ENCODE results near the gene DIAPH2.

The DIAPH2 gene

GRCh38 chrX:97482666-97483300, 798.1 kb downstream of the DIAPH2 start:
- no peak for DNase-seq (ENCODE audit: low spot score)

- DNase-seq (ENCODE audit: low spot score): no peak
These were observed 806.0 kb downstream of the DIAPH2 start for GRCh38 chrX:97490656-97491055.

- DNase-seq (ENCODE audit: low spot score): no peak
These were observed 810.2 kb downstream of the DIAPH2 start for GRCh38 chrX:97494756-97495372.

- no peak for DNase-seq (ENCODE audit: low spot score)
These were observed 813.5 kb downstream of the DIAPH2 start for GRCh38 chrX:97498093-97498492.

GRCh38 chrX:97504431-97504830, 819.8 kb downstream of the DIAPH2 start:
- no peak for DNase-seq (ENCODE audit: low spot score)

GRCh38 chrX:97517763-97518162, 833.1 kb downstream of the DIAPH2 start:
- DNase-seq (ENCODE audit: low spot score): no peak

- no peak for DNase-seq (ENCODE audit: low spot score)
These were observed 837.7 kb downstream of the DIAPH2 start for GRCh38 chrX:97522307-97522706.

GRCh38 chrX:97524340-97524739, 839.7 kb downstream of the DIAPH2 start:
- no peak for DNase-seq (ENCODE audit: low spot score)

GRCh38 chrX:97524997-97525396, 840.4 kb downstream of the DIAPH2 start:
- DNase-seq (ENCODE audit: low spot score): no peak

- no peak for DNase-seq (ENCODE audit: low spot score)
These were observed 841.3 kb downstream of the DIAPH2 start for GRCh38 chrX:97525981-97526380.

- no peak for DNase-seq (ENCODE audit: low spot score)
These were observed 843.1 kb downstream of the DIAPH2 start for GRCh38 chrX:97527725-97528124.

GRCh38 chrX:97529536-97530200, 845.0 kb downstream of the DIAPH2 start:
- no peak for DNase-seq (ENCODE audit: low spot score)

- no peak for DNase-seq (ENCODE audit: low spot score)
These were observed 847.2 kb downstream of the DIAPH2 start for GRCh38 chrX:97531825-97532224.

GRCh38 chrX:97538745-97539144, 854.1 kb downstream of the DIAPH2 start:
- DNase-seq (ENCODE audit: low spot score): no peak

GRCh38 chrX:97539970-97540519, 855.4 kb downstream of the DIAPH2 start:
- DNase-seq (ENCODE audit: low spot score): no peak

GRCh38 chrX:97547877-97548578, 863.4 kb downstream of the DIAPH2 start:
- DNase-seq (ENCODE audit: low spot score): no peak

GRCh38 chrX:97551821-97552220, 867.2 kb downstream of the DIAPH2 start:
- no peak for DNase-seq (ENCODE audit: low spot score)

GRCh38 chrX:97553833-97554232, 869.2 kb downstream of the DIAPH2 start:
- no peak for DNase-seq (ENCODE audit: low spot score)

GRCh38 chrX:97556359-97556758, 871.7 kb downstream of the DIAPH2 start:
- no peak for DNase-seq (ENCODE audit: low spot score)

- peak; percentile 52 for DNase-seq (ENCODE audit: low spot score)
These were observed 879.0 kb downstream of the DIAPH2 start for GRCh38 chrX:97563531-97564133.

GRCh38 chrX:97564496-97564895, 879.9 kb downstream of the DIAPH2 start:
- no peak for DNase-seq (ENCODE audit: low spot score)

- DNase-seq (ENCODE audit: low spot score): no peak
These were observed 902.5 kb downstream of the DIAPH2 start for GRCh38 chrX:97587171-97587570.
